CD4-positive, CD25-positive, alpha-beta regulatory T cell (primary cell): ENCODE data around the gene LCN12. TPM values are rescaled to one million over a fixed set of nuclear protein-coding genes. Genes with fewer than 3 reads are reported as not detected.

Source experiments
- ATAC-seq, 2 donors: fragments of 150-1000 bp; cut with Tn5 transposase; one replicate each; pipeline ENCODE4 v1.10.0; 2021; ENCODE audit warnings: low read depth in 2 of 2, moderate number of reproducible peaks in 2 of 2, moderate library complexity in 1 of 2
- DNase-seq, 3 donors: peaks; one replicate each; pipeline versions ENCODE4 v3.0.0 to v3.0.0-alpha.2; 2012 to 2022; ENCODE audit warnings: mixed read lengths in 1 of 3
- H3K27ac ChIP-seq: one replicate; pipeline ENCODE4 v1.7.0; 2013; ENCODE audit warnings: mild to moderate bottlenecking, low read length; ENCODE audit not compliant: insufficient read depth, poor library complexity, severe bottlenecking
- H3K27me3 ChIP-seq: one replicate; pipeline ENCODE4 v1.7.0; 2013; ENCODE audit warnings: low read length; ENCODE audit not compliant: control insufficient read depth, insufficient read depth
- H3K36me3 ChIP-seq: one replicate; pipeline ENCODE4 v1.7.0; 2013; ENCODE audit warnings: mild to moderate bottlenecking, low read length, moderate library complexity; ENCODE audit not compliant: control insufficient read depth, insufficient read depth
- H3K4me1 ChIP-seq: 2 replicates; pipeline ENCODE4 v1.7.0; 2013; ENCODE audit warnings: mild to moderate bottlenecking, low read length; ENCODE audit not compliant: insufficient read depth, control insufficient read depth, poor library complexity, severe bottlenecking
- H3K4me3 ChIP-seq: one replicate; pipeline ENCODE4 v1.7.0; 2013; ENCODE audit warnings: low read depth, mild to moderate bottlenecking, low read length, moderate library complexity
- H3K9me3 ChIP-seq, 2 experiments: 1 replicate in 1 of 2; 2 replicates in 1 of 2; pipeline ENCODE4 v1.7.0; 2013; ENCODE audit warnings: low read length in 2 of 2, mild to moderate bottlenecking in 1 of 2, moderate library complexity in 1 of 2; ENCODE audit not compliant: control insufficient read depth in 2 of 2
- H3K27ac Mint-ChIP-seq, 3 donors: one replicate each; pipeline ENCODE4 v1.8.0; 2020 to 2022; ENCODE audit warnings: mild to moderate bottlenecking in 3 of 3, mixed read lengths in 3 of 3, moderate library complexity in 2 of 3
- H3K27me3 Mint-ChIP-seq: one replicate; pipeline ENCODE4 v1.8.0; 2022; ENCODE audit warnings: mild to moderate bottlenecking, mixed read lengths
- H3K36me3 Mint-ChIP-seq: one replicate; pipeline ENCODE4 v1.8.0; 2020; ENCODE audit warnings: mixed read lengths
- H3K4me1 Mint-ChIP-seq, 4 donors: one replicate each; pipeline ENCODE4 v1.8.0; 2020 to 2022; ENCODE audit warnings: mixed read lengths in 4 of 4, mild to moderate bottlenecking in 1 of 4
- H3K4me3 Mint-ChIP-seq, 4 donors: one replicate each; pipeline ENCODE4 v1.8.0; 2020 to 2022; ENCODE audit warnings: mild to moderate bottlenecking in 4 of 4, mixed read lengths in 4 of 4, moderate library complexity in 3 of 4
- H3K9me3 Mint-ChIP-seq, 7 donors: one replicate each; pipeline ENCODE4 v1.8.0; 2020 to 2022; ENCODE audit warnings: mixed read lengths in 7 of 7, mild to moderate bottlenecking in 3 of 7, moderate library complexity in 2 of 7
- polyA plus RNA-seq, 4 donors: library from polyadenylated mRNA; unstranded; fragments of 300-500 nt; fragmentation: Illumina TruSeq; gene quantifications; one replicate each; pipeline ENCODE4 v1.2.3, GENCODE V29; 2021
- total RNA-seq: library from RNA; stranded (reverse); gene quantifications from one replicate; pipeline ENCODE4 v1.2.3, GENCODE V29; 2022

LCN12 gene
- total and polyA plus RNA-seq, 5 donors from 2014 or later: 1.4 TPM; not detected in 4

GRCh38 chr9:136944212-136944518 lies 7.9 kb upstream of the LCN12 start:
- Mint-ChIP-seq H3K4me1 (peaks cover 0 to 19% (median 3%) of the 10 kb centered on the region in 4 donors), H3K27me3 (peaks cover 5% of the 10 kb centered on the region), H3K27ac (no peak overlapping the region), H3K4me3 (peak overlapping the region; percentile 84 to 90 (median 86)), H3K9me3 (no peaks in the 10 kb centered on the region), H3K36me3 (peaks cover 3% of the 10 kb centered on the region)
- Histone ChIP-seq H3K4me1 (peaks cover 26% of the 10 kb centered on the region), H3K9me3 (no peaks in the 10 kb centered on the region), H3K27me3 (no peaks in the 10 kb centered on the region), H3K27ac (peak overlapping the region; percentile 55), H3K36me3 (peaks cover 30% of the 10 kb centered on the region), H3K4me3 (no peak overlapping the region)
- DNase-seq (peak in 1 of 3 donors; percentile 27), ATAC-seq (peak in 1 of 2 donors; percentile 23)

GRCh38 chr9:136944519-136945332 lies 7.3 kb upstream of the LCN12 start, which contains the start of the genes C8G and FBXW5:
Gene C8G, plus strand, starts transcription at chr9:136945243. Its CDS starts 78 bp downstream, at chr9:136945321.
Gene FBXW5, minus strand, starts transcription at chr9:136944738. Its CDS starts 655 bp downstream, at chr9:136944083.
- peaks cover 5% of the 10 kb centered on the region for H3K27me3 Mint-ChIP-seq
- ATAC-seq (peak; percentile 81 to 82), DNase-seq (peak; percentile 89 to 95 (median 95))
- H3K4me1 Mint-ChIP-seq: peaks cover 0 to 19% (median 3%) of the 10 kb centered on the region in 4 donors
- peak within 1 kb of the TSS; percentile 84 to 93 (median 86) for H3K4me3 Mint-ChIP-seq
- Histone ChIP-seq H3K27ac (peak within 1 kb of the TSS; percentile 55), H3K27me3 (no peaks in the 10 kb centered on the region), H3K9me3 (no peaks in the 10 kb centered on the region), H3K36me3 (peaks cover 29% of the 10 kb centered on the region), H3K4me1 (peaks cover 31% of the 10 kb centered on the region), H3K4me3 (no peak within 1 kb of the TSS)
- H3K36me3 Mint-ChIP-seq: no peaks in the 10 kb centered on the region
- peak within 1 kb of the TSS in 2 of 3 donors; percentile 75 to 90 for H3K27ac Mint-ChIP-seq
- H3K9me3 Mint-ChIP-seq: no peaks in the 10 kb centered on the region

GRCh38 chr9:136945333-136946227 lies 6.5 kb upstream of the LCN12 start:
- no peaks in the 10 kb centered on the region for H3K27me3 ChIP-seq
- Mint-ChIP-seq H3K4me3 (peak overlapping the region in 1 of 4 donors; percentile 81), H3K4me1 (peaks cover 0 to 21% (median 3%) of the 10 kb centered on the region in 4 donors), H3K36me3 (no peaks in the 10 kb centered on the region), H3K27me3 (peaks cover 5% of the 10 kb centered on the region), H3K27ac (peak overlapping the region in 1 of 3 donors; percentile 90), H3K9me3 (no peaks in the 10 kb centered on the region)
- ATAC-seq: no peak
- H3K4me3 ChIP-seq: no peak overlapping the region
- H3K36me3 ChIP-seq: peaks cover 22% of the 10 kb centered on the region
- no peaks in the 10 kb centered on the region for H3K9me3 ChIP-seq
- H3K4me1 ChIP-seq: peaks cover 37% of the 10 kb centered on the region
- no peak overlapping the region for H3K27ac ChIP-seq
- no peak for DNase-seq

GRCh38 chr9:136946228-136947027 lies 5.6 kb upstream of the LCN12 start:
- peak overlapping the region in 2 of 4 donors; percentile 16 to 43 for H3K4me3 Mint-ChIP-seq
- DNase-seq (no peak), ATAC-seq (no peak)
- H3K27me3 ChIP-seq: no peaks in the 10 kb centered on the region
- H3K9me3 Mint-ChIP-seq: no peaks in the 10 kb centered on the region
- H3K9me3 ChIP-seq: no peaks in the 10 kb centered on the region
- H3K36me3 ChIP-seq: peaks cover 14% of the 10 kb centered on the region
- H3K27ac ChIP-seq: no peak overlapping the region
- no peak overlapping the region for H3K4me3 ChIP-seq
- no peak overlapping the region for H3K27ac Mint-ChIP-seq
- peaks cover 0 to 21% (median 3%) of the 10 kb centered on the region in 4 donors for H3K4me1 Mint-ChIP-seq
- H3K4me1 ChIP-seq: peaks cover 38% of the 10 kb centered on the region
- H3K27me3 Mint-ChIP-seq: peaks cover 5% of the 10 kb centered on the region
- H3K36me3 Mint-ChIP-seq: no peaks in the 10 kb centered on the region

GRCh38 chr9:136947028-136947891 lies 4.8 kb upstream of the LCN12 start:
- peak overlapping the region in 2 of 4 donors; percentile 36 to 38 for H3K4me3 Mint-ChIP-seq

GRCh38 chr9:136947955-136948510 lies 4.0 kb upstream of the LCN12 start:
- H3K27me3 Mint-ChIP-seq: peaks cover 5% of the 10 kb centered on the region
- ATAC-seq: no peak
- H3K4me3 Mint-ChIP-seq: peak overlapping the region; percentile 59 to 84 (median 72)
- no peaks in the 10 kb centered on the region for H3K36me3 ChIP-seq
- H3K4me1 Mint-ChIP-seq: peaks cover 0 to 18% (median 3%) of the 10 kb centered on the region in 4 donors
- no peak overlapping the region for H3K27ac ChIP-seq
- no peak overlapping the region for H3K4me3 ChIP-seq
- peak overlapping the region in 2 of 3 donors; percentile 56 to 84 for H3K27ac Mint-ChIP-seq
- H3K9me3 Mint-ChIP-seq: no peaks in the 10 kb centered on the region
- H3K36me3 Mint-ChIP-seq: no peaks in the 10 kb centered on the region
- H3K9me3 ChIP-seq: no peaks in the 10 kb centered on the region
- no peaks in the 10 kb centered on the region for H3K27me3 ChIP-seq
- DNase-seq: no peak
- peaks cover 30% of the 10 kb centered on the region for H3K4me1 ChIP-seq

More at GRCh38 chr9:136947028-136947891, 4.8 kb upstream of the LCN12 start:
- Histone ChIP-seq H3K4me1 (peaks cover 37% of the 10 kb centered on the region), H3K27me3 (no peaks in the 10 kb centered on the region), H3K9me3 (no peaks in the 10 kb centered on the region), H3K4me3 (no peak overlapping the region), H3K27ac (no peak overlapping the region), H3K36me3 (peaks cover 6% of the 10 kb centered on the region)
- no peaks in the 10 kb centered on the region for H3K36me3 Mint-ChIP-seq
- DNase-seq: no peak
- peaks cover 5% of the 10 kb centered on the region for H3K27me3 Mint-ChIP-seq
- no peaks in the 10 kb centered on the region for H3K9me3 Mint-ChIP-seq
- peaks cover 0 to 21% (median 3%) of the 10 kb centered on the region in 4 donors for H3K4me1 Mint-ChIP-seq
- no peak overlapping the region for H3K27ac Mint-ChIP-seq
- ATAC-seq: no peak
